HG03066 (cell line): ENCODE data around the gene SETSIP.
"Not testable (repeated sequence)": the region's sequence is repeated elsewhere in the genome, so short reads cannot be mapped to it uniquely, and the experiment has no call there.

Experiments
- ATAC-seq: cut with Tn5 transposase; IDR thresholded peaks from one replicate; pipeline ENCODE4 v1.9.1; 2021; ENCODE audit warnings: low read depth; ENCODE audit not compliant: unreplicated experiment

SETSIP gene

GRCh38 chr1:92065042-92065441 is 10.2 kb downstream of the SETSIP start:
- ATAC-seq: no peak

GRCh38 chr1:92051948-92052347 is 23.3 kb downstream of the SETSIP start:
- no peak for ATAC-seq

GRCh38 chr1:92045766-92046495 is 29.3 kb downstream of the SETSIP start:
- ATAC-seq: no peak

GRCh38 chr1:92043621-92044020 is 31.6 kb downstream of the SETSIP start:
- ATAC-seq: no peak

GRCh38 chr1:92040971-92041370 is 34.2 kb downstream of the SETSIP start:
- no peak for ATAC-seq

GRCh38 chr1:92038695-92039346 is 36.4 kb downstream of the SETSIP start:
- ATAC-seq: no peak

GRCh38 chr1:92037400-92037799 is 37.8 kb downstream of the SETSIP start:
- ATAC-seq: no peak

GRCh38 chr1:92031281-92032110 is 43.7 kb downstream of the SETSIP start:
- no peak for ATAC-seq

GRCh38 chr1:92030656-92031107 is 44.5 kb downstream of the SETSIP start:
- ATAC-seq: no peak

GRCh38 chr1:92029241-92029922 is 45.8 kb downstream of the SETSIP start:
- ATAC-seq: no peak

GRCh38 chr1:92026806-92027205 is 48.4 kb downstream of the SETSIP start:
- ATAC-seq: no peak

- ATAC-seq: not testable (repeated sequence)
Observed at GRCh38 chr1:92026042-92026441, 49.2 kb downstream of the SETSIP start.
